DND-41 (cell line): ENCODE data around the gene KIRREL3.

Experiments used
- ATAC-seq: fragments of 200-7000 bp; cut with Tn5 transposase; 3 replicates; pipeline ENCODE4 v1.9.1; 2021; ENCODE audit warnings: low read depth; ENCODE audit not compliant: insufficient read depth
- DNase-seq: peaks from one replicate; pipeline ENCODE4 v3.0.0-alpha.2; 2020
- H2AFZ ChIP-seq: 2 replicates; pipeline ENCODE4 v1.6.0; 2012; ENCODE audit warnings: low read depth, low read length
- H3K27ac ChIP-seq: 2 replicates; pipeline ENCODE4 v1.5.1; 2012; ENCODE audit warnings: low read length, inconsistent platforms
- H3K27me3 ChIP-seq: fragments of 200-600 bp; sonication (generic); 2 replicates; pipeline ENCODE4 v1.6.0; 2012; ENCODE audit warnings: low read length, mild to moderate bottlenecking, inconsistent platforms; ENCODE audit not compliant: insufficient read depth, poor library complexity
- H3K36me3 ChIP-seq: 2 replicates; pipeline ENCODE4 v1.5.1; 2012; ENCODE audit warnings: low read length, inconsistent platforms; ENCODE audit not compliant: insufficient read depth
- H3K4me1 ChIP-seq: 2 replicates; pipeline ENCODE4 v1.5.1; 2012; ENCODE audit warnings: mild to moderate bottlenecking, low read length; ENCODE audit not compliant: insufficient read depth
- H3K4me2 ChIP-seq: 2 replicates; pipeline ENCODE4 v1.6.0; 2012; ENCODE audit warnings: mild to moderate bottlenecking, moderate library complexity, low read length, inconsistent platforms; ENCODE audit not compliant: insufficient read depth
- H3K4me3 ChIP-seq, 2 experiments: fragments of 200-600 bp in 1 of 2; shearing (Covaris generic) in 1 of 2; 2 replicates each; pipeline ENCODE4 v1.5.1; 2012 to 2016; ENCODE audit warnings: inconsistent platforms in 2 of 2, low read length in 2 of 2, mild to moderate bottlenecking in 2 of 2, low read depth in 1 of 2, moderate library complexity in 1 of 2
- H3K79me2 ChIP-seq: 2 replicates; pipeline ENCODE4 v1.6.0; 2012; ENCODE audit warnings: low read length, inconsistent platforms; ENCODE audit not compliant: insufficient read depth
- H3K9ac ChIP-seq: 2 replicates; pipeline ENCODE4 v1.6.0; 2012; ENCODE audit warnings: low read depth, mild to moderate bottlenecking, inconsistent platforms, low read length, moderate library complexity
- H3K9me3 ChIP-seq: 2 replicates; pipeline ENCODE4 v1.5.1; 2012; ENCODE audit warnings: low read length, moderate library complexity, mild to moderate bottlenecking, inconsistent platforms; ENCODE audit not compliant: insufficient read depth, severe bottlenecking
- H4K20me1 ChIP-seq: 2 replicates; pipeline ENCODE4 v1.6.0; 2012; ENCODE audit warnings: low read length; ENCODE audit not compliant: insufficient read depth
- EZH2 ChIP-seq: IDR thresholded peaks from 3 replicates; pipeline ENCODE4 v1.6.1; 2012; ENCODE audit warnings: borderline replicate concordance, low read depth, mild to moderate bottlenecking, moderate library complexity, low read length, inconsistent platforms; ENCODE audit not compliant: severe bottlenecking
- TF ChIP-seq, protein P1 (sequence below): IDR thresholded peaks from 2 replicates; pipeline ENCODE4 v1.5.1; 2012; ENCODE audit warnings: borderline replicate concordance, low read length, moderate library complexity, mild to moderate bottlenecking; ENCODE audit not compliant: poor library complexity, severe bottlenecking; ENCODE audit errors: extremely low read depth

KIRREL3 gene

DNA sequence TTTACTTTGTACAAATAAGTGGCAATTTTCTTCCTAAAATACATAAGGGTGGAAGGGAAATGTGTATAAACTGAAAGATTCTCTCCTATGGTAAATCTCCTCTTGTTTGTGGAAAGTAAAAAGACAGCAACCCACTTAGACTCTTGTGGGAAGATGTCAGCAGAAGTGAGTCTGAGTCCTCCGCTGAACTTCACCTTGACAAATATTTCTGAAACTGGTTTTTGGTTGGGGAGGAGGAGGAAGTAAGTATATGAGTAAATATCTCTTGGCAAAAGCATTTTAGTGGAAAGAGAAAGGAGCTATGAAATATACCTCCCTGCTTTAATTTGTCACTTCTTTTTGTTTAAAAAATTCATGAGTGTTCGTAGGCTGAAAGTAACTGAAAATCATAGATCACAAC, 196.2 kb downstream of the KIRREL3 start:
- H2AFZ ChIP-seq = no peak overlapping the region
- no peak for ATAC-seq
- H3K9me3 ChIP-seq = no peaks in the 10 kb centered on the region
- no peak overlapping the region for H3K4me2 ChIP-seq
- no peak for DNase-seq
- H3K36me3 ChIP-seq = no peaks in the 10 kb centered on the region
- H3K4me3 ChIP-seq = no peak overlapping the region
- peaks cover 27% of the 10 kb centered on the region for H3K27me3 ChIP-seq
- TF ChIP-seq, protein P1, sequence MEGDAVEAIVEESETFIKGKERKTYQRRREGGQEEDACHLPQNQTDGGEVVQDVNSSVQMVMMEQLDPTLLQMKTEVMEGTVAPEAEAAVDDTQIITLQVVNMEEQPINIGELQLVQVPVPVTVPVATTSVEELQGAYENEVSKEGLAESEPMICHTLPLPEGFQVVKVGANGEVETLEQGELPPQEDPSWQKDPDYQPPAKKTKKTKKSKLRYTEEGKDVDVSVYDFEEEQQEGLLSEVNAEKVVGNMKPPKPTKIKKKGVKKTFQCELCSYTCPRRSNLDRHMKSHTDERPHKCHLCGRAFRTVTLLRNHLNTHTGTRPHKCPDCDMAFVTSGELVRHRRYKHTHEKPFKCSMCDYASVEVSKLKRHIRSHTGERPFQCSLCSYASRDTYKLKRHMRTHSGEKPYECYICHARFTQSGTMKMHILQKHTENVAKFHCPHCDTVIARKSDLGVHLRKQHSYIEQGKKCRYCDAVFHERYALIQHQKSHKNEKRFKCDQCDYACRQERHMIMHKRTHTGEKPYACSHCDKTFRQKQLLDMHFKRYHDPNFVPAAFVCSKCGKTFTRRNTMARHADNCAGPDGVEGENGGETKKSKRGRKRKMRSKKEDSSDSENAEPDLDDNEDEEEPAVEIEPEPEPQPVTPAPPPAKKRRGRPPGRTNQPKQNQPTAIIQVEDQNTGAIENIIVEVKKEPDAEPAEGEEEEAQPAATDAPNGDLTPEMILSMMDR = no peak
- TF ChIP-seq EZH2 = no peak
- no peaks in the 10 kb centered on the region for H3K4me1 ChIP-seq
- H4K20me1 ChIP-seq = no peaks in the 10 kb centered on the region
- H3K79me2 ChIP-seq = no peaks in the 10 kb centered on the region
- H3K27ac ChIP-seq = no peak overlapping the region
- H3K9ac ChIP-seq = no peak overlapping the region

DNA sequence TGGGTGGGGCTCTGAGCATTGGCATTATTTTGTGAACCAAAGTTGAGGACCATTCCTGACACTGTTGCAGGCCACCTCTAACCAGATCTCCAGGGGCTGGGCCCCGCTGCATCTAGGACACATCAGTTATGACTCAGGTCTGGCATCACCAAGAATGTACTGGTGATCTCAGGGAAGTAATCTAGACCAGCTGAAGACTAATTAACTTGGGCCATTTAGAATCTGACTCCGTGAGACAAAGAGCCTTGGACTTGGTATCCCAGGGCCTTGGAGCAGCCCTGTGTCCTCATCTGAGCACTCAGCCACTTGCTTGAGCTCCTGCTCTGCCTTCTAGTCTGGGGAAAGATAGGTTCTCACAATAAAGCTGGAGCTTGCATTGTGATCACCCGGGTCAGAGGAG, 200.6 kb downstream of the KIRREL3 start:
- no peaks in the 10 kb centered on the region for H4K20me1 ChIP-seq
- H3K4me3 ChIP-seq = no peak overlapping the region
- H3K4me1 ChIP-seq = no peaks in the 10 kb centered on the region
- TF ChIP-seq EZH2 = no peak
- TF ChIP-seq, protein P1 = no peak
- H3K79me2 ChIP-seq = no peaks in the 10 kb centered on the region
- H3K4me2 ChIP-seq = no peak overlapping the region
- H2AFZ ChIP-seq = no peak overlapping the region
- no peak for DNase-seq
- no peaks in the 10 kb centered on the region for H3K36me3 ChIP-seq
- H3K27ac ChIP-seq = no peak overlapping the region
- peaks cover 5% of the 10 kb centered on the region for H3K27me3 ChIP-seq
- no peaks in the 10 kb centered on the region for H3K9me3 ChIP-seq
- no peak overlapping the region for H3K9ac ChIP-seq
- ATAC-seq = no peak

DNA sequence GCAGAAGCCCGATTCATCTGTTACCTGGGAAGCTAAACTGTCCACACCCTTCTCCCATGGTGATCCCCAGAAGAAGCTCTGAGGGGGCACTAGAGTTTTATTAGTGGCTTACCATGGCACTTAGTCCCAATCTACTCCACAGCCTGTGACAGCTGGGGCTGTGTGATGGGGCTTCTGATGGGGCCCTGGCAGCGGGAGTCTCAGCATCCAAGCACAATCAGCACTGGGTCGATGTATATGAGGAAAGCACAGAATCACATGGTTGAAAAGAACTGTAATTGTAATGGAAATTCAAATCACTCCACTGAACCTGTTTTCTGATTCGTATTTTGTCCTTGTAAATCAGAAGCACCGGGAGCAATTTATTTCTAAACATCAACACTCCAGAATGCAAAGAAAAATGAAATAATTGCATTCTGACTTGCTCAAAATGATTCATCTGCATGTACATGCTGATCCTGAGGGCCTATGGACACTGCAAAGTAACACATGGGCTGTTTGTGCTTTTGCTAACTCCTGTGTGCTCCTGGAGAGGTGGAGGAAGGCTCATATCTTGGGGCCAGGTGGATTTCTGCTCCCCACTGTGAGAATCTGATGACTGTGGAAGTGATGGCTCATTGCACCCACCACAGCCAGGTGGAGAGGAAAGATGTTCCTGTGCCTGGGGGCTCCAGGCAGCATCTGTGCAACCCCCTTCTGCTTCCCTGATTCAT, 203.0 kb downstream of the KIRREL3 start:
- ATAC-seq = no peak
- H3K27me3 ChIP-seq = no peaks in the 10 kb centered on the region

More for the DNA sequence above, 203.0 kb downstream of the KIRREL3 start:
- Histone ChIP-seq H3K9me3 (no peaks in the 10 kb centered on the region), H3K4me1 (no peaks in the 10 kb centered on the region), H3K4me2 (no peak overlapping the region), H3K79me2 (no peaks in the 10 kb centered on the region), H2AFZ (no peak overlapping the region), H3K36me3 (no peaks in the 10 kb centered on the region), H3K4me3 (no peak overlapping the region), H3K9ac (no peak overlapping the region), H4K20me1 (no peaks in the 10 kb centered on the region), H3K27ac (no peak overlapping the region)
- no peak for DNase-seq
- TF ChIP-seq EZH2 = no peak
- TF ChIP-seq, protein P1 = no peak
